GM12878 (cell line): ENCODE data around the gene TNFSF8. TPM values are rescaled to one million over a fixed set of nuclear protein-coding genes. Genes with fewer than 3 reads are reported as not detected.

ENCODE experiments used
- ATAC-seq: fragments of 200-7000 bp; cut with Tn5 transposase; 3 replicates; pipeline ENCODE4 v1.9.1; 2020; ENCODE audit warnings: mild to moderate bottlenecking, moderate library complexity
- BruUV-seq: library from RNA; stranded (reverse); fragments of 400-500 nt; replicated peaks from 2 replicates; lab custom pipeline; 2021; lab: Mats Ljungman, UMichigan
- CTCF ChIA-PET: fragments of 300-600 bp; sonication (Branson Sonifier 250); formaldehyde crosslinking; extraction: SDS; loops from one replicate; lab custom pipeline; 2021; ENCODE audit warnings: inconsistent platforms; lab: Yijun Ruan, JAX
- POLR2A ChIA-PET: fragments of 350-600 bp; formaldehyde crosslinking; extraction: SDS; loops from one replicate; lab custom pipeline; 2021; ENCODE audit warnings: inconsistent platforms; lab: Charles Lee
- RAD21 ChIA-PET: fragments of 300-600 bp; sonication (Branson Sonifier 250); formaldehyde crosslinking; loops from one replicate; lab custom pipeline; 2023; ENCODE audit warnings: antibody characterized with exemption; ENCODE audit not compliant: unreplicated experiment; lab: Charles Lee
- SMC1A ChIA-PET: fragments of 300-600 bp; sonication (Branson Sonifier 250); formaldehyde crosslinking; loops from one replicate; lab custom pipeline; 2023; ENCODE audit not compliant: unreplicated experiment, uncharacterized antibody; lab: Charles Lee
- DNase-seq: peaks from one replicate; pipeline ENCODE4 v3.0.0-alpha.2; 2011; ENCODE audit warnings: low read depth, low spot score
- FAIRE-seq: peaks from 3 replicates; lab custom pipeline; 2011; peaks lifted over from hg19 to GRCh38; lab: Jason Lieb, UNC
- H2AFZ ChIP-seq: 2 replicates; pipeline ENCODE4 v1.6.0; 2011; ENCODE audit warnings: low read depth, low read length, control low read depth; ENCODE audit not compliant: control insufficient read depth
- H3K27ac ChIP-seq: 2 replicates; pipeline ENCODE4 v1.5.1; 2011; ENCODE audit warnings: control low read depth; ENCODE audit not compliant: control insufficient read depth, insufficient read depth
- H3K27me3 ChIP-seq, 2 experiments: replicated peaks in 1 of 2; 2 replicates each; pipeline versions ENCODE4 v1.6.0 to v1.6.1; 2011; ENCODE audit warnings: low read length in 1 of 2; ENCODE audit not compliant: control insufficient read depth in 2 of 2, insufficient read depth in 2 of 2
- H3K36me3 ChIP-seq, 2 experiments: 2 replicates each; pipeline ENCODE4 v1.5.1; 2011; ENCODE audit warnings: low read length in 1 of 2; ENCODE audit not compliant: control insufficient read depth in 2 of 2, insufficient read depth in 2 of 2
- H3K4me1 ChIP-seq: 2 replicates; pipeline ENCODE4 v1.6.1; 2011; ENCODE audit warnings: mild to moderate bottlenecking, low read length, moderate library complexity, mixed read lengths; ENCODE audit not compliant: control insufficient read depth, insufficient read depth
- H3K4me2 ChIP-seq: 2 replicates; pipeline ENCODE4 v1.6.0; 2011; ENCODE audit warnings: control low read depth; ENCODE audit not compliant: control insufficient read depth, insufficient read depth
- H3K4me3 ChIP-seq: fragments of 200-600 bp; sonication (generic); 2 replicates; pipeline ENCODE4 v1.5.1; 2016
- H3K79me2 ChIP-seq: 2 replicates; pipeline ENCODE4 v1.6.0; 2011; ENCODE audit warnings: low read length; ENCODE audit not compliant: control insufficient read depth, insufficient read depth
- H3K9ac ChIP-seq: 2 replicates; pipeline ENCODE4 v1.8.0; 2011; ENCODE audit warnings: low read length, control low read depth, mixed read lengths; ENCODE audit not compliant: control insufficient read depth, insufficient read depth
- H3K9me3 ChIP-seq: replicated peaks from 3 replicates; pipeline ENCODE4 v1.5.1; 2011; ENCODE audit warnings: mild to moderate bottlenecking, low read length; ENCODE audit not compliant: control insufficient read depth, insufficient read depth
- H4K20me1 ChIP-seq: 2 replicates; pipeline ENCODE4 v1.6.0; 2011; ENCODE audit not compliant: control insufficient read depth, insufficient read depth
- ASH2L ChIP-seq: fragments of 300-600, 200-600 bp; sonication (generic); IDR thresholded peaks from 2 replicates; pipeline ENCODE4 v1.6.1; 2017; ENCODE audit warnings: low read depth, mild to moderate bottlenecking, borderline replicate concordance
- CHD4 ChIP-seq: fragments of 200-600 bp; sonication (generic); IDR thresholded peaks from 2 replicates; pipeline ENCODE4 v1.6.1; 2016; ENCODE audit warnings: mild to moderate bottlenecking
- MEF2B ChIP-seq: fragments of 450-650 bp; IDR thresholded peaks from 2 replicates; pipeline ENCODE4 v1.6.1; 2018; ENCODE audit warnings: mild to moderate bottlenecking, moderate library complexity; ENCODE audit not compliant: partially characterized antibody, poor library complexity, severe bottlenecking
- RBBP5 ChIP-seq: fragments of 200-600 bp; sonication (generic); conservative IDR thresholded peaks from 2 replicates; pipeline ENCODE4 v1.6.1; 2016
- RUNX3 ChIP-seq: IDR thresholded peaks from 2 replicates; pipeline ENCODE4 v1.6.1; 2012; ENCODE audit warnings: low read length, inconsistent platforms
- SP1 ChIP-seq: IDR thresholded peaks from one replicate; pipeline ENCODE4 v1.6.1; 2011; ENCODE audit warnings: low read depth, low read length
- TBL1XR1 ChIP-seq: IDR thresholded peaks from 2 replicates; pipeline ENCODE4 v1.6.1; 2012; ENCODE audit warnings: low read depth, low read length, improper control_type of control experiment
- TCF3 ChIP-seq: IDR thresholded peaks from 2 replicates; pipeline ENCODE4 v1.6.1; 2012; ENCODE audit warnings: low read depth, mild to moderate bottlenecking, low read length, borderline replicate concordance; ENCODE audit not compliant: insufficient read depth
- WGBS: methylation state at CpG from one replicate; pipeline ENCODE4 v1.1.6; 2016; ENCODE audit warnings: low lambda C conversion rate; ENCODE audit not compliant: insufficient replicate concordance, insufficient coverage; ENCODE audit errors: missing lambda C conversion rate; 5-methylcytosine and 5-hydroxymethylcytosine counted together
- in situ Hi-C: fragments of 300-500 bp; cut with MboI; formaldehyde crosslinking; loops from 9 replicates; pipeline ENCODE4 v1.14.3; 2018; ENCODE audit warnings: mixed read lengths
- intact Hi-C: fragments of 100-400 bp; cut with micrococcal nuclease; formaldehyde crosslinking; loops from one replicate; pipeline ENCODE4 v1.14.2; 2022; ENCODE audit not compliant: unreplicated experiment
- polyA plus RNA-seq, 11 experiments: library from polyadenylated mRNA; depleted of rRNA in 4 of 11; unstranded in 6 of 11; stranded (reverse) in 5 of 11; fragments of >200 nt; fragmentation: Nextera tagmentation in 4 of 11; fragmentation: Illumina TruSeq in 1 of 11; extraction: Ambion mirVana in 4 of 11; extraction: Trizol in 1 of 11; gene quantifications; 1 replicate in 1 of 11; 2 replicates in 10 of 11; pipeline versions ENCODE4 v1.2.1 to v1.2.3, GENCODE V29; 2011 to 2016; ENCODE audit warnings: inconsistent platforms in 2 of 11, missing spikeins in 2 of 11, low read depth in 1 of 11
- total RNA-seq, 4 experiments: library from RNA; depleted of rRNA in 3 of 4; stranded (reverse); fragments of >200 nt in 3 of 4; fragmentation: Illumina TruSeq in 1 of 4; extraction: Trizol in 1 of 4; gene quantifications; 2 replicates each; pipeline versions ENCODE4 v1.2.1 to v1.2.3, GENCODE V29; 2013 to 2021
- TF ChIP-seq, protein P1 (sequence below): IDR thresholded peaks from 2 replicates; pipeline ENCODE4 v1.6.1; 2012; ENCODE audit warnings: low read length, inconsistent platforms
- TF ChIP-seq, protein P2 (sequence below): fragments of 450-650 bp; IDR thresholded peaks from 2 replicates; pipeline ENCODE4 v1.6.1; 2016; ENCODE audit warnings: mild to moderate bottlenecking, moderate library complexity, borderline replicate concordance

The TNFSF8 gene
- total and polyA plus RNA-seq, 10 of the 15 experiments (the other 5 are each of a cell fraction or from before 2014, with no cell fraction given), result 0.10 to 0.29 (median 0.15) TPM; not detected in 7

DNA sequence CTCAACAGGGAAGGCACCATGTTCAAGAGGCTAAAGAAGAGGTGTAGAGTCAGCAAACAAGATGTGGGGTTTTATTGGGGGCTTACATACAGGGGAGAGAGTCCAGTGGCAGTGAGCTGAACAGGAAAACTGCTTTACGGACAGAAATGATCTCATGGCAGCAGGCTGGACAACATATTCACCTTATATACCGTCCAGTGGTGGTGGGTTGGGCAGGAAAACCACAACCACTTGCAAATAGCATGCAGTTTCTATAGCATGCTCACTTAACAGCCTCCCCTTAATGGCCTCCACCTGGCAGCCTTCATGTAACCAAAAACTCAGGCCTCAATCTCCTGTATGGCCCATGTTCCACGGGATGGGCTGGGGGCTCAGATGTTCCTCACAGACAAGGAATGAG is 5.4 kb downstream of the TNFSF8 start:
- ChIA-PET CTCF (interaction anchor here (1.3 to 1.4 kb wide), 2 partner anchors 11 to 88 kb away, joined by 3 to 5 read pairs; no protein-coding TSS in a partner anchor), POLR2A (no interaction called here), RAD21 (interaction anchor here (0.9 kb wide), 1 partner anchor 64 kb away, joined by 3 read pairs; no protein-coding TSS in a partner anchor), SMC1A (interaction anchor here (0.6 to 2.1 kb wide), 6 partner anchors 11 to 88 kb away, joined by 3 to 9 read pairs (median 4); no protein-coding TSS in a partner anchor)
- TF ChIP-seq, protein P1, sequence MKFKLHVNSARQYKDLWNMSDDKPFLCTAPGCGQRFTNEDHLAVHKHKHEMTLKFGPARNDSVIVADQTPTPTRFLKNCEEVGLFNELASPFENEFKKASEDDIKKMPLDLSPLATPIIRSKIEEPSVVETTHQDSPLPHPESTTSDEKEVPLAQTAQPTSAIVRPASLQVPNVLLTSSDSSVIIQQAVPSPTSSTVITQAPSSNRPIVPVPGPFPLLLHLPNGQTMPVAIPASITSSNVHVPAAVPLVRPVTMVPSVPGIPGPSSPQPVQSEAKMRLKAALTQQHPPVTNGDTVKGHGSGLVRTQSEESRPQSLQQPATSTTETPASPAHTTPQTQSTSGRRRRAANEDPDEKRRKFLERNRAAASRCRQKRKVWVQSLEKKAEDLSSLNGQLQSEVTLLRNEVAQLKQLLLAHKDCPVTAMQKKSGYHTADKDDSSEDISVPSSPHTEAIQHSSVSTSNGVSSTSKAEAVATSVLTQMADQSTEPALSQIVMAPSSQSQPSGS, result no peak
- TF ChIP-seq CHD4 (no peak), RUNX3 (peak; percentile 69), TCF3 (no peak)
- Histone ChIP-seq H2AFZ (no peak overlapping the region), H3K4me2 (no peak overlapping the region), H3K4me3 (no peak overlapping the region), H4K20me1 (no peaks in the 10 kb centered on the region), H3K36me3 (no peaks in the 10 kb centered on the region), H3K27ac (no peak overlapping the region), H3K4me1 (peaks cover 1% of the 10 kb centered on the region; the same call in 1 of the 2 replicates), H3K9me3 (no peaks in the 10 kb centered on the region), H3K9ac (no peak overlapping the region), H3K27me3 (peaks cover 2 to 9% of the 10 kb centered on the region in 2 experiments; a peak in 2 of 4 replicates), H3K79me2 (no peaks in the 10 kb centered on the region)
- WGBS, result 0% methylated on average over 3 of the region's 3 CpGs
- ATAC-seq (peak; percentile 64), FAIRE-seq (no peak), DNase-seq (no peak)
- no TSS peak for BruUV-seq
- in situ Hi-C loops, result no loop called here
- intact Hi-C loops, result no loop called here

DNA sequence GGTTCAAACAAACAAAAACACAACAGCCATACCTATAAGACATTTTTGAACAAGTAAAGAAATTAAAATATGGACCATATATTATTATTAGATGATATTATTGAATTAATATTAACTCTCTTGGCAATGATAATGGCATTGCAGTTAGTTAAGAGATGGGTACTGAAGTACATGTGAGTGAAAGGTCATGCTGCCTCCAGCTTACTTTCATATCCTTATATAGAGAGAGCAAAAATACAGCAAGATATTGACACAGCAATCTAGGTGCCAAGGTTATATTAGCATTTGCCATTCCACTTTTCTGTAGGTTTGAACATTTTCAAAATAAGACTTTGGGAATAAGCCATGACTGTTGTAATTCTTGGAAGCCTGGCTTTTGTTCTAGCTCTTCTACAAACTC is 6.1 kb downstream of the TNFSF8 start:
- in situ Hi-C loops, result no loop called here
- POLR2A ChIA-PET, result no interaction called here
- H4K20me1 ChIP-seq, result no peaks in the 10 kb centered on the region
- no peaks in the 10 kb centered on the region for H3K4me1 ChIP-seq
- no peaks in the 10 kb centered on the region for H3K36me3 ChIP-seq
- H3K79me2 ChIP-seq, result no peaks in the 10 kb centered on the region
- SMC1A ChIA-PET, result interaction anchor here (1.2 to 2.1 kb wide), 6 partner anchors 10 to 88 kb away, joined by 3 to 9 read pairs (median 4); no protein-coding TSS in a partner anchor
- TF ChIP-seq ASH2L, result no peak
- TF ChIP-seq RBBP5, result no peak
- no peak for TF ChIP-seq MEF2B
- TF ChIP-seq, protein P2, sequence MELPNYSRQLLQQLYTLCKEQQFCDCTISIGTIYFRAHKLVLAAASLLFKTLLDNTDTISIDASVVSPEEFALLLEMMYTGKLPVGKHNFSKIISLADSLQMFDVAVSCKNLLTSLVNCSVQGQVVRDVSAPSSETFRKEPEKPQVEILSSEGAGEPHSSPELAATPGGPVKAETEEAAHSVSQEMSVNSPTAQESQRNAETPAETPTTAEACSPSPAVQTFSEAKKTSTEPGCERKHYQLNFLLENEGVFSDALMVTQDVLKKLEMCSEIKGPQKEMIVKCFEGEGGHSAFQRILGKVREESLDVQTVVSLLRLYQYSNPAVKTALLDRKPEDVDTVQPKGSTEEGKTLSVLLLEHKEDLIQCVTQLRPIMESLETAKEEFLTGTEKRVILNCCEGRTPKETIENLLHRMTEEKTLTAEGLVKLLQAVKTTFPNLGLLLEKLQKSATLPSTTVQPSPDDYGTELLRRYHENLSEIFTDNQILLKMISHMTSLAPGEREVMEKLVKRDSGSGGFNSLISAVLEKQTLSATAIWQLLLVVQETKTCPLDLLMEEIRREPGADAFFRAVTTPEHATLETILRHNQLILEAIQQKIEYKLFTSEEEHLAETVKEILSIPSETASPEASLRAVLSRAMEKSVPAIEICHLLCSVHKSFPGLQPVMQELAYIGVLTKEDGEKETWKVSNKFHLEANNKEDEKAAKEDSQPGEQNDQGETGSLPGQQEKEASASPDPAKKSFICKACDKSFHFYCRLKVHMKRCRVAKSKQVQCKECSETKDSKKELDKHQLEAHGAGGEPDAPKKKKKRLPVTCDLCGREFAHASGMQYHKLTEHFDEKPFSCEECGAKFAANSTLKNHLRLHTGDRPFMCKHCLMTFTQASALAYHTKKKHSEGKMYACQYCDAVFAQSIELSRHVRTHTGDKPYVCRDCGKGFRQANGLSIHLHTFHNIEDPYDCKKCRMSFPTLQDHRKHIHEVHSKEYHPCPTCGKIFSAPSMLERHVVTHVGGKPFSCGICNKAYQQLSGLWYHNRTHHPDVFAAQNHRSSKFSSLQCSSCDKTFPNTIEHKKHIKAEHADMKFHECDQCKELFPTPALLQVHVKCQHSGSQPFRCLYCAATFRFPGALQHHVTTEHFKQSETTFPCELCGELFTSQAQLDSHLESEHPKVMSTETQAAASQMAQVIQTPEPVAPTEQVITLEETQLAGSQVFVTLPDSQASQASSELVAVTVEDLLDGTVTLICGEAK, result no peak
- no peak for TF ChIP-seq TBL1XR1
- TF ChIP-seq SP1, result no peak
- H2AFZ ChIP-seq, result no peak overlapping the region
- H3K4me2 ChIP-seq, result no peak overlapping the region
- FAIRE-seq (no peak), DNase-seq (no peak), ATAC-seq (peak; percentile 54; the same call in 1 of the 3 replicates)
- peaks cover 2 to 7% of the 10 kb centered on the region in 2 experiments; a peak in 2 of 4 replicates for H3K27me3 ChIP-seq
- no TSS peak for BruUV-seq
- no peak overlapping the region for H3K9ac ChIP-seq
- CTCF ChIA-PET, result interaction anchor here (1.0 to 1.4 kb wide), 2 partner anchors 18 to 89 kb away, joined by 3 read pairs; no protein-coding TSS in a partner anchor
- no peaks in the 10 kb centered on the region for H3K9me3 ChIP-seq
- intact Hi-C loops, result no loop called here
- no peak overlapping the region for H3K27ac ChIP-seq
- H3K4me3 ChIP-seq, result no peak overlapping the region
- RAD21 ChIA-PET, result interaction anchor here (1.2 kb wide), 1 partner anchor 63 kb away, joined by 3 read pairs; no protein-coding TSS in a partner anchor
